SK-N-SH treated with all-trans-retinoic acid at 6 μM for 48 hours (cell line): ENCODE measurements around the gene MSN.

Experiments
- ATAC-seq: fragments of 200-7000 bp; cut with Tn5 transposase; 3 replicates; pipeline ENCODE4 v1.9.1; 2020; ENCODE audit warnings: mild to moderate bottlenecking, moderate library complexity
- ARNTL ChIP-seq: fragments of 450-650 bp; formaldehyde crosslinking; IDR thresholded peaks from 2 replicates; pipeline ENCODE4 v1.5.0; 2020; ENCODE audit warnings: low read depth, mild to moderate bottlenecking, moderate library complexity, borderline replicate concordance
- BACH2 ChIP-seq: fragments of 250-450 bp; sonication (Bioruptor Pico); IDR thresholded peaks from 2 replicates; pipeline ENCODE4 v1.9.0; 2021; ENCODE audit warnings: mild to moderate bottlenecking, borderline replicate concordance
- CSDC2 ChIP-seq: fragments of 250-450 bp; sonication (Bioruptor Pico); IDR thresholded peaks from 2 replicates; pipeline ENCODE4 v1.5.0; 2020; ENCODE audit warnings: mild to moderate bottlenecking, moderate library complexity
- GLIS3 ChIP-seq: fragments of 250-450 bp; sonication (Bioruptor Pico); IDR thresholded peaks from 2 replicates; pipeline ENCODE4 v1.5.0; 2020; ENCODE audit warnings: mild to moderate bottlenecking, moderate library complexity
- ISL1 ChIP-seq: fragments of 250-450 bp; sonication (Bioruptor Pico); IDR thresholded peaks from 2 replicates; pipeline ENCODE4 v2.1.2; 2022; ENCODE audit warnings: mild to moderate bottlenecking, moderate library complexity
- OSR1 ChIP-seq: fragments of 250-450 bp; sonication (Bioruptor Pico); IDR thresholded peaks from 2 replicates; pipeline ENCODE4 v1.8.0; 2022; ENCODE audit warnings: moderate library complexity, mild to moderate bottlenecking, inconsistent platforms
- PPARA ChIP-seq: fragments of 250-450 bp; sonication (Bioruptor Pico); IDR thresholded peaks from 2 replicates; pipeline ENCODE4 v1.5.0; 2020; ENCODE audit warnings: mild to moderate bottlenecking, borderline replicate concordance
- RARB ChIP-seq: fragments of 250-450 bp; sonication (Bioruptor Pico); IDR thresholded peaks from 2 replicates; pipeline ENCODE4 v1.8.0; 2021; ENCODE audit warnings: mild to moderate bottlenecking, moderate library complexity
- SNAI2 ChIP-seq: fragments of 250-450 bp; sonication (Bioruptor Pico); IDR thresholded peaks from 2 replicates; pipeline ENCODE4 v1.5.0; 2020; ENCODE audit warnings: mild to moderate bottlenecking, moderate library complexity
- TCF4 ChIP-seq: fragments of 250-450 bp; sonication (Bioruptor Pico); IDR thresholded peaks from 2 replicates; pipeline ENCODE4 v1.8.0; 2021; ENCODE audit warnings: mild to moderate bottlenecking, moderate library complexity, borderline replicate concordance
- TOX ChIP-seq: fragments of 250-450 bp; sonication (Bioruptor Pico); IDR thresholded peaks from 2 replicates; pipeline ENCODE4 v1.8.0; 2021; ENCODE audit warnings: mild to moderate bottlenecking, moderate library complexity, borderline replicate concordance
- ZC3H10 ChIP-seq: fragments of 250-450 bp; sonication (Bioruptor Pico); IDR thresholded peaks from 2 replicates; pipeline ENCODE4 v1.5.1; 2021; ENCODE audit warnings: mild to moderate bottlenecking, moderate library complexity
- ZFP3 ChIP-seq: fragments of 250-450 bp; sonication (Bioruptor Pico); IDR thresholded peaks from 2 replicates; pipeline ENCODE4 v1.5.0; 2020; ENCODE audit warnings: mild to moderate bottlenecking, moderate library complexity
- ZFP30 ChIP-seq: fragments of 450-650 bp; formaldehyde crosslinking; IDR thresholded peaks from 2 replicates; pipeline ENCODE4 v1.5.0; 2022; ENCODE audit warnings: mild to moderate bottlenecking, moderate library complexity
- ZNF565 ChIP-seq: fragments of 450-650 bp; formaldehyde crosslinking; conservative IDR thresholded peaks from 2 replicates; pipeline ENCODE4 v1.5.0; 2020; ENCODE audit warnings: low read depth, mild to moderate bottlenecking, moderate library complexity
- ZNF70 ChIP-seq: fragments of 450-650 bp; formaldehyde crosslinking; IDR thresholded peaks from 2 replicates; pipeline ENCODE4 v1.5.0; 2020; ENCODE audit warnings: mild to moderate bottlenecking, moderate library complexity
- TF ChIP-seq, protein P1 (sequence below): fragments of 250-450 bp; sonication (Bioruptor Pico); IDR thresholded peaks from 2 replicates; pipeline ENCODE4 v1.5.1; 2021; ENCODE audit warnings: mild to moderate bottlenecking, moderate library complexity
- TF ChIP-seq, protein P2 (sequence below): fragments of 250-450 bp; sonication (Bioruptor Pico); IDR thresholded peaks from 2 replicates; pipeline ENCODE4 v1.8.0; 2020; ENCODE audit warnings: mild to moderate bottlenecking, moderate library complexity, borderline replicate concordance
- TF ChIP-seq, protein P3 (sequence below): fragments of 250-450 bp; sonication (Bioruptor Pico); IDR thresholded peaks from 2 replicates; pipeline ENCODE4 v1.5.1; 2020; ENCODE audit warnings: low read depth, mild to moderate bottlenecking, moderate library complexity
- TF ChIP-seq, protein P4 (sequence below): fragments of 250-450 bp; sonication (Bioruptor Pico); IDR thresholded peaks from 2 replicates; pipeline ENCODE4 v1.5.0; 2020; ENCODE audit warnings: mild to moderate bottlenecking, moderate library complexity
- TF ChIP-seq, protein P5 (sequence below): fragments of 250-450 bp; sonication (Bioruptor Pico); IDR thresholded peaks from 2 replicates; pipeline ENCODE4 v1.8.0; 2021; ENCODE audit warnings: low read depth, mild to moderate bottlenecking, moderate library complexity, borderline replicate concordance

MSN gene

DNA sequence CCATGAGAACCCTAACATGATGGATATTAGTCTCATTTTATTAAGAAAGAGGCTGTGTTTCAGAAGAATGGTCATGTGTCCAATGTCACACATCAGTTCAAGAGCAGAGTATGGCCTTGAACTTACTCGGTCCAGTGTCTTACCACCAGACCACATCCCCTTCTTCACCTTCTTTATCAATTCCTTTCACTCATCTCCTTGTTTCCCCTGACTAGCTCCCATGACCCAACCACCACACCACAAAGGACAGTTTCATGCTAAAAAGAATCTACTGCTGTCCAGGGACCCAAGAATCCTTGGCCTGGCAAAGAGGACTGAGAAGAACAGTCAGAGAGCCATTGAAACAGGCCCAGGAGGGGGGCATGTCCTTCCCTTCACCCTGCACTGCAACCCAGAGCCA lies 33.6 kb upstream of the MSN start (continued):
- TF ChIP-seq, protein P1, sequence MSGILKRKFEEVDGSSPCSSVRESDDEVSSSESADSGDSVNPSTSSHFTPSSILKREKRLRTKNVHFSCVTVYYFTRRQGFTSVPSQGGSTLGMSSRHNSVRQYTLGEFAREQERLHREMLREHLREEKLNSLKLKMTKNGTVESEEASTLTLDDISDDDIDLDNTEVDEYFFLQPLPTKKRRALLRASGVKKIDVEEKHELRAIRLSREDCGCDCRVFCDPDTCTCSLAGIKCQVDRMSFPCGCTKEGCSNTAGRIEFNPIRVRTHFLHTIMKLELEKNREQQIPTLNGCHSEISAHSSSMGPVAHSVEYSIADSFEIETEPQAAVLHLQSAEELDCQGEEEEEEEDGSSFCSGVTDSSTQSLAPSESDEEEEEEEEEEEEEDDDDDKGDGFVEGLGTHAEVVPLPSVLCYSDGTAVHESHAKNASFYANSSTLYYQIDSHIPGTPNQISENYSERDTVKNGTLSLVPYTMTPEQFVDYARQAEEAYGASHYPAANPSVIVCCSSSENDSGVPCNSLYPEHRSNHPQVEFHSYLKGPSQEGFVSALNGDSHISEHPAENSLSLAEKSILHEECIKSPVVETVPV (CRISPR knock-in tag), result no peak
- TF ChIP-seq, protein P2, sequence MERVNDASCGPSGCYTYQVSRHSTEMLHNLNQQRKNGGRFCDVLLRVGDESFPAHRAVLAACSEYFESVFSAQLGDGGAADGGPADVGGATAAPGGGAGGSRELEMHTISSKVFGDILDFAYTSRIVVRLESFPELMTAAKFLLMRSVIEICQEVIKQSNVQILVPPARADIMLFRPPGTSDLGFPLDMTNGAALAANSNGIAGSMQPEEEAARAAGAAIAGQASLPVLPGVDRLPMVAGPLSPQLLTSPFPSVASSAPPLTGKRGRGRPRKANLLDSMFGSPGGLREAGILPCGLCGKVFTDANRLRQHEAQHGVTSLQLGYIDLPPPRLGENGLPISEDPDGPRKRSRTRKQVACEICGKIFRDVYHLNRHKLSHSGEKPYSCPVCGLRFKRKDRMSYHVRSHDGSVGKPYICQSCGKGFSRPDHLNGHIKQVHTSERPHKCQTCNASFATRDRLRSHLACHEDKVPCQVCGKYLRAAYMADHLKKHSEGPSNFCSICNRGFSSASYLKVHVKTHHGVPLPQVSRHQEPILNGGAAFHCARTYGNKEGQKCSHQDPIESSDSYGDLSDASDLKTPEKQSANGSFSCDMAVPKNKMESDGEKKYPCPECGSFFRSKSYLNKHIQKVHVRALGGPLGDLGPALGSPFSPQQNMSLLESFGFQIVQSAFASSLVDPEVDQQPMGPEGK (CRISPR knock-in tag), result no peak
- TF ChIP-seq RARB (CRISPR knock-in tag), result no peak

DNA sequence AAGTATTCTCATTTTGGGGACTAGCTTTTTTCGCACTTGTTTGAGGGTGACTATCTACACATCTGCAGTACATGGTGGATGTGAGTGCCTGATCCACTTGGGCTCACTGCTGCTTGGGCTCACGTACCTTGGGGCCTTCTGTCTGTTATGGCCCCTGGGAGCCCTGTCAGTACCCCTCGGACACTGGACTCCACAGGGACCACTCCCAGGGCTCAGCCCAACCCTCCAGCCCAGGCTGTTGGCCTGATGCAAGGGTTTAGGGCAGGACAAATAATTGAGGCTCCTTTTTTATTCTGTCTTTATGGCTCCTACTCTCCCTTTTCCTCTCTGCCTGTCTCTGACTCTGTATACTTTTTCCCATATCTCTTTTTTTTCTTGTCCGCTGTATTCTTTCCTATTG lies 32.7 kb upstream of the MSN start:
- TF ChIP-seq BACH2 (CRISPR knock-in tag) (no peak), TCF4 (CRISPR knock-in tag) (no peak), ARNTL (CRISPR knock-in tag) (no peak), PPARA (no peak), ZNF565 (CRISPR knock-in tag) (no peak), GLIS3 (CRISPR knock-in tag) (no peak), ISL1 (CRISPR knock-in tag) (no peak), SNAI2 (CRISPR knock-in tag) (no peak), CSDC2 (CRISPR knock-in tag) (no peak), ZNF70 (no peak), OSR1 (CRISPR knock-in tag) (no peak), ZC3H10 (CRISPR knock-in tag) (no peak), ZFP30 (CRISPR knock-in tag) (no peak), RARB (CRISPR knock-in tag) (no peak), TOX (CRISPR knock-in tag) (no peak), ZFP3 (CRISPR knock-in tag) (no peak)
- TF ChIP-seq, protein P3, sequence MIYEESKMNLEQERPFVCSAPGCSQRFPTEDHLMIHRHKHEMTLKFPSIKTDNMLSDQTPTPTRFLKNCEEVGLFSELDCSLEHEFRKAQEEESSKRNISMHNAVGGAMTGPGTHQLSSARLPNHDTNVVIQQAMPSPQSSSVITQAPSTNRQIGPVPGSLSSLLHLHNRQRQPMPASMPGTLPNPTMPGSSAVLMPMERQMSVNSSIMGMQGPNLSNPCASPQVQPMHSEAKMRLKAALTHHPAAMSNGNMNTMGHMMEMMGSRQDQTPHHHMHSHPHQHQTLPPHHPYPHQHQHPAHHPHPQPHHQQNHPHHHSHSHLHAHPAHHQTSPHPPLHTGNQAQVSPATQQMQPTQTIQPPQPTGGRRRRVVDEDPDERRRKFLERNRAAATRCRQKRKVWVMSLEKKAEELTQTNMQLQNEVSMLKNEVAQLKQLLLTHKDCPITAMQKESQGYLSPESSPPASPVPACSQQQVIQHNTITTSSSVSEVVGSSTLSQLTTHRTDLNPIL (CRISPR knock-in tag), result no peak
- TF ChIP-seq, protein P2 (CRISPR knock-in tag), result no peak
- TF ChIP-seq, protein P4, sequence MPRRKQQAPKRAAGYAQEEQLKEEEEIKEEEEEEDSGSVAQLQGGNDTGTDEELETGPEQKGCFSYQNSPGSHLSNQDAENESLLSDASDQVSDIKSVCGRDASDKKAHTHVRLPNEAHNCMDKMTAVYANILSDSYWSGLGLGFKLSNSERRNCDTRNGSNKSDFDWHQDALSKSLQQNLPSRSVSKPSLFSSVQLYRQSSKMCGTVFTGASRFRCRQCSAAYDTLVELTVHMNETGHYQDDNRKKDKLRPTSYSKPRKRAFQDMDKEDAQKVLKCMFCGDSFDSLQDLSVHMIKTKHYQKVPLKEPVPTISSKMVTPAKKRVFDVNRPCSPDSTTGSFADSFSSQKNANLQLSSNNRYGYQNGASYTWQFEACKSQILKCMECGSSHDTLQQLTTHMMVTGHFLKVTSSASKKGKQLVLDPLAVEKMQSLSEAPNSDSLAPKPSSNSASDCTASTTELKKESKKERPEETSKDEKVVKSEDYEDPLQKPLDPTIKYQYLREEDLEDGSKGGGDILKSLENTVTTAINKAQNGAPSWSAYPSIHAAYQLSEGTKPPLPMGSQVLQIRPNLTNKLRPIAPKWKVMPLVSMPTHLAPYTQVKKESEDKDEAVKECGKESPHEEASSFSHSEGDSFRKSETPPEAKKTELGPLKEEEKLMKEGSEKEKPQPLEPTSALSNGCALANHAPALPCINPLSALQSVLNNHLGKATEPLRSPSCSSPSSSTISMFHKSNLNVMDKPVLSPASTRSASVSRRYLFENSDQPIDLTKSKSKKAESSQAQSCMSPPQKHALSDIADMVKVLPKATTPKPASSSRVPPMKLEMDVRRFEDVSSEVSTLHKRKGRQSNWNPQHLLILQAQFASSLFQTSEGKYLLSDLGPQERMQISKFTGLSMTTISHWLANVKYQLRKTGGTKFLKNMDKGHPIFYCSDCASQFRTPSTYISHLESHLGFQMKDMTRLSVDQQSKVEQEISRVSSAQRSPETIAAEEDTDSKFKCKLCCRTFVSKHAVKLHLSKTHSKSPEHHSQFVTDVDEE (CRISPR knock-in tag), result no peak
- TF ChIP-seq, protein P5, sequence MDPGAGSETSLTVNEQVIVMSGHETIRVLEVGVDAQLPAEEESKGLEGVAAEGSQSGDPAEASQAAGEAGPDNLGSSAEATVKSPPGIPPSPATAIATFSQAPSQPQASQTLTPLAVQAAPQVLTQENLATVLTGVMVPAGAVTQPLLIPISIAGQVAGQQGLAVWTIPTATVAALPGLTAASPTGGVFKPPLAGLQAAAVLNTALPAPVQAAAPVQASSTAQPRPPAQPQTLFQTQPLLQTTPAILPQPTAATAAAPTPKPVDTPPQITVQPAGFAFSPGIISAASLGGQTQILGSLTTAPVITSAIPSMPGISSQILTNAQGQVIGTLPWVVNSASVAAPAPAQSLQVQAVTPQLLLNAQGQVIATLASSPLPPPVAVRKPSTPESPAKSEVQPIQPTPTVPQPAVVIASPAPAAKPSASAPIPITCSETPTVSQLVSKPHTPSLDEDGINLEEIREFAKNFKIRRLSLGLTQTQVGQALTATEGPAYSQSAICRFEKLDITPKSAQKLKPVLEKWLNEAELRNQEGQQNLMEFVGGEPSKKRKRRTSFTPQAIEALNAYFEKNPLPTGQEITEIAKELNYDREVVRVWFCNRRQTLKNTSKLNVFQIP (CRISPR knock-in tag), result no peak
- ATAC-seq, result no peak
